Activated T-cell treated with anti-CD3 and anti-CD28 coated beads, Interleukin-2, amount 50 U/mL, for 4 hours (primary cell): ENCODE results near the gene DRC1. TPM values are rescaled to one million over a fixed set of nuclear protein-coding genes. Genes with fewer than 3 reads are reported as not detected.

Source experiments
- ATAC-seq, 2 donors: fragments of 200-7000 bp; cut with Tn5 transposase; one replicate each; pipeline ENCODE4 v1.10.0; 2021
- DNase-seq: peaks from one replicate; pipeline ENCODE4 v3.0.0-alpha.2; 2020
- H3K27me3 Mint-ChIP-seq: one replicate; pipeline ENCODE4 v1.8.0; 2021; ENCODE audit warnings: low read depth, mixed read lengths
- H3K36me3 Mint-ChIP-seq: one replicate; pipeline ENCODE4 v1.8.0; 2022; ENCODE audit warnings: mixed read lengths; ENCODE audit not compliant: insufficient read depth
- H3K4me1 Mint-ChIP-seq: one replicate; pipeline ENCODE4 v1.8.0; 2021; ENCODE audit warnings: low read depth, mixed read lengths
- H3K4me3 Mint-ChIP-seq: one replicate; pipeline ENCODE4 v1.8.0; 2021; ENCODE audit warnings: mild to moderate bottlenecking, moderate library complexity, mixed read lengths
- H3K9me3 Mint-ChIP-seq: one replicate; pipeline ENCODE4 v1.8.0; 2021; ENCODE audit warnings: mixed read lengths
- total RNA-seq, 3 donors: library from RNA; stranded (reverse); gene quantifications; one replicate each; pipeline ENCODE4 v1.2.1, GENCODE V29; 2021

DRC1 gene
- total RNA-seq, 3 donors from 2014 or later, result not detected

GRCh38 chr2:26414311-26414710, 12.6 kb downstream of the DRC1 start:
- ATAC-seq (no peak), DNase-seq (no peak)
- H3K27me3 Mint-ChIP-seq, result no peaks in the 10 kb centered on the region
- H3K4me3 Mint-ChIP-seq, result no peak overlapping the region
- peaks cover 9% of the 10 kb centered on the region for H3K4me1 Mint-ChIP-seq
- H3K9me3 Mint-ChIP-seq, result no peaks in the 10 kb centered on the region
- H3K36me3 Mint-ChIP-seq, result no peaks in the 10 kb centered on the region

GRCh38 chr2:26421961-26422360, 20.2 kb downstream of the DRC1 start:
- Mint-ChIP-seq H3K9me3 (peaks cover 4% of the 10 kb centered on the region), H3K36me3 (no peaks in the 10 kb centered on the region), H3K27me3 (peaks cover 4% of the 10 kb centered on the region), H3K4me3 (no peak overlapping the region), H3K4me1 (no peaks in the 10 kb centered on the region)
- ATAC-seq (no peak), DNase-seq (no peak)

GRCh38 chr2:26422947-26423629, 21.4 kb downstream of the DRC1 start:
- Mint-ChIP-seq H3K27me3 (peaks cover 5% of the 10 kb centered on the region), H3K4me3 (no peak overlapping the region), H3K36me3 (no peaks in the 10 kb centered on the region), H3K9me3 (peaks cover 4% of the 10 kb centered on the region), H3K4me1 (no peaks in the 10 kb centered on the region)
- no peak for ATAC-seq
- DNase-seq, result no peak

GRCh38 chr2:26423750-26424149, 22.0 kb downstream of the DRC1 start:
- no peak overlapping the region for H3K4me3 Mint-ChIP-seq
- H3K4me1 Mint-ChIP-seq, result no peaks in the 10 kb centered on the region
- no peaks in the 10 kb centered on the region for H3K36me3 Mint-ChIP-seq
- DNase-seq, result no peak
- peaks cover 4% of the 10 kb centered on the region for H3K9me3 Mint-ChIP-seq
- no peak for ATAC-seq
- H3K27me3 Mint-ChIP-seq, result peaks cover 5% of the 10 kb centered on the region

- ATAC-seq, result no peak
- no peaks in the 10 kb centered on the region for H3K4me1 Mint-ChIP-seq
- DNase-seq, result no peak
- no peaks in the 10 kb centered on the region for H3K36me3 Mint-ChIP-seq
- H3K4me3 Mint-ChIP-seq, result no peak overlapping the region
- H3K9me3 Mint-ChIP-seq, result peaks cover 4% of the 10 kb centered on the region
- peaks cover 5% of the 10 kb centered on the region for H3K27me3 Mint-ChIP-seq
These were observed 22.5 kb downstream of the DRC1 start for GRCh38 chr2:26424221-26424620.

GRCh38 chr2:26428846-26429245, 27.1 kb downstream of the DRC1 start:
- H3K4me3 Mint-ChIP-seq, result no peak overlapping the region
- no peaks in the 10 kb centered on the region for H3K36me3 Mint-ChIP-seq
- no peaks in the 10 kb centered on the region for H3K4me1 Mint-ChIP-seq
- H3K9me3 Mint-ChIP-seq, result peaks cover 4% of the 10 kb centered on the region
- DNase-seq, result no peak
- ATAC-seq, result no peak
- H3K27me3 Mint-ChIP-seq, result peaks cover 6% of the 10 kb centered on the region

GRCh38 chr2:26429779-26430578, 28.3 kb downstream of the DRC1 start:
- Mint-ChIP-seq H3K27me3 (peaks cover 6% of the 10 kb centered on the region), H3K4me3 (no peak overlapping the region), H3K4me1 (no peaks in the 10 kb centered on the region), H3K9me3 (peaks cover 4% of the 10 kb centered on the region), H3K36me3 (no peaks in the 10 kb centered on the region)
- DNase-seq (no peak), ATAC-seq (no peak)

- no peak for ATAC-seq
These were observed 29.1 kb downstream of the DRC1 start for GRCh38 chr2:26430826-26431225.

GRCh38 chr2:26432363-26432762, 30.6 kb downstream of the DRC1 start:
- no peak for ATAC-seq
- DNase-seq, result no peak
- Mint-ChIP-seq H3K4me3 (no peak overlapping the region), H3K27me3 (peaks cover 6% of the 10 kb centered on the region), H3K4me1 (no peaks in the 10 kb centered on the region), H3K36me3 (no peaks in the 10 kb centered on the region), H3K9me3 (no peaks in the 10 kb centered on the region)

More at GRCh38 chr2:26430826-26431225, 29.1 kb downstream of the DRC1 start:
- H3K4me3 Mint-ChIP-seq, result no peak overlapping the region
- no peaks in the 10 kb centered on the region for H3K9me3 Mint-ChIP-seq
- peaks cover 6% of the 10 kb centered on the region for H3K27me3 Mint-ChIP-seq
- DNase-seq, result no peak
- no peaks in the 10 kb centered on the region for H3K36me3 Mint-ChIP-seq
- H3K4me1 Mint-ChIP-seq, result no peaks in the 10 kb centered on the region

GRCh38 chr2:26432859-26433258, 31.1 kb downstream of the DRC1 start:
- Mint-ChIP-seq H3K36me3 (no peaks in the 10 kb centered on the region), H3K4me3 (no peak overlapping the region), H3K27me3 (peaks cover 4% of the 10 kb centered on the region), H3K9me3 (no peaks in the 10 kb centered on the region), H3K4me1 (no peaks in the 10 kb centered on the region)
- DNase-seq, result no peak
- ATAC-seq, result no peak

GRCh38 chr2:26435106-26435505, 33.4 kb downstream of the DRC1 start:
- Mint-ChIP-seq H3K4me1 (no peaks in the 10 kb centered on the region), H3K27me3 (peaks cover 8% of the 10 kb centered on the region), H3K9me3 (no peaks in the 10 kb centered on the region), H3K36me3 (no peaks in the 10 kb centered on the region), H3K4me3 (no peak overlapping the region)
- no peak for ATAC-seq
- DNase-seq, result no peak

- H3K4me3 Mint-ChIP-seq, result no peak overlapping the region
- no peaks in the 10 kb centered on the region for H3K4me1 Mint-ChIP-seq
- no peaks in the 10 kb centered on the region for H3K9me3 Mint-ChIP-seq
- H3K36me3 Mint-ChIP-seq, result no peaks in the 10 kb centered on the region
- H3K27me3 Mint-ChIP-seq, result peaks cover 8% of the 10 kb centered on the region
- no peak for DNase-seq
- ATAC-seq, result no peak
These were observed 36.8 kb downstream of the DRC1 start for GRCh38 chr2:26438526-26438925.

GRCh38 chr2:26438926-26439325, 37.2 kb downstream of the DRC1 start:
- no peak for ATAC-seq
- no peaks in the 10 kb centered on the region for H3K4me1 Mint-ChIP-seq
- H3K4me3 Mint-ChIP-seq, result no peak overlapping the region
- H3K27me3 Mint-ChIP-seq, result peaks cover 8% of the 10 kb centered on the region
- H3K36me3 Mint-ChIP-seq, result no peaks in the 10 kb centered on the region
- no peaks in the 10 kb centered on the region for H3K9me3 Mint-ChIP-seq
- no peak for DNase-seq

- Mint-ChIP-seq H3K4me3 (no peak overlapping the region), H3K36me3 (no peaks in the 10 kb centered on the region), H3K4me1 (no peaks in the 10 kb centered on the region), H3K9me3 (no peaks in the 10 kb centered on the region), H3K27me3 (peaks cover 8% of the 10 kb centered on the region)
- ATAC-seq (no peak), DNase-seq (no peak)
These were observed 40.6 kb downstream of the DRC1 start for GRCh38 chr2:26442301-26442700.

- ATAC-seq, result no peak
- no peak overlapping the region for H3K4me3 Mint-ChIP-seq
- no peaks in the 10 kb centered on the region for H3K4me1 Mint-ChIP-seq
- no peaks in the 10 kb centered on the region for H3K9me3 Mint-ChIP-seq
- no peaks in the 10 kb centered on the region for H3K36me3 Mint-ChIP-seq
- no peak for DNase-seq
- peaks cover 8% of the 10 kb centered on the region for H3K27me3 Mint-ChIP-seq
These were observed 41.0 kb downstream of the DRC1 start for GRCh38 chr2:26442707-26443106.
